Amniotic epithelial cell (primary cell): ENCODE data around the gene DYRK1A.

Experiments used
- DNase-seq: peaks from one replicate; pipeline ENCODE4 v3.0.0-alpha.2; 2010; ENCODE audit warnings: low read depth

Gene DYRK1A

GRCh38 chr21:37566790-37567615 lies 200.4 kb downstream of the DYRK1A start:
- no peak for DNase-seq

GRCh38 chr21:37568415-37568814 lies 201.8 kb downstream of the DYRK1A start:
- no peak for DNase-seq

- DNase-seq, result no peak
Measured at GRCh38 chr21:37568916-37569315, 202.3 kb downstream of the DYRK1A start.

DNA sequence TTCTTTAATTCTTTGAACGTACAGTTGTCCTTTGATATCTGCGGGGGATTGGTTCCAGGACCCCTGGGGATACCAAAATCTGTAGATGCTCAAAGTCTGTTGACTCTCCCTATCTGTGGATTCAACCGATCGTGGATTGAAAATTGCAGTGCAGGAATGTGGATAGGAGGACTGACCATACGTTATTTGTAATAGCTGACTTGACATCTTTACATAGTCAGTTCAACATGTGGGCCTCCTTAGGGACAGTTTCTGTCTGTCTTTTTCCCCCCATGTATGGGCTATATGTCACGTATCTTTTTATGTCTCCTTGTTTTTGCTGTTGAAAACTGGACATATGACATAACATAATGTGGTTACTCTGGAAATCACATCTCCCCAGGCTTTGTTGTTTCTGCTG lies 204.9 kb downstream of the DYRK1A start:
- no peak for DNase-seq

- DNase-seq, result no peak
Measured at GRCh38 chr21:37574316-37574715, 207.7 kb downstream of the DYRK1A start.

DNA sequence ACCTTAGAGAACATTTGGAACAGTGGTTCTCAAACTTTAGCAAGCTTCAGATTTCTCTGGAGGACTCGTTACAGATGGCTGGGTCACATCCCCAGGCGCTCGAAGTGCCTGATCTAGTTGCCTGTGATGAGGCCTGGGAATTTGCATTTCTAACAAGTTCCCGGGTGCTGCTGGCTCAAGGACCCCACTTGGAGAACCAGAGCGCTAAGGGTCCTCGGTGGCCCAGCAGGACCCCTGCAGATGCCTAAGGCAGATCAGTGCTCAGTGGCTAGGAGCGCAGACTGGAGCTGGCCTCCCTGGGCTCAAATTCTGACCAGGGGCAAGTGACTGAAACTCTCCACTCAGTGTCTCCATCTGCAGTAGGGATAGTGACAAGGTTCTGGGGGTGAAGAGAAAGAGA lies 208.2 kb downstream of the DYRK1A start:
- no peak for DNase-seq

- DNase-seq, result no peak
Measured at GRCh38 chr21:37575580-37575979, 209.0 kb downstream of the DYRK1A start.
